AG09309 (cell line): ENCODE measurements around the gene AOPEP.

Experiments
- DNase-seq: peaks from one replicate; pipeline ENCODE4 v3.0.0-alpha.2; 2010; ENCODE audit warnings: low read depth
- H3K4me3 ChIP-seq: 2 replicates; pipeline ENCODE4 v1.5.1; 2011; ENCODE audit warnings: mild to moderate bottlenecking, low read depth, low read length, moderate library complexity; ENCODE audit not compliant: control insufficient read depth
- CTCF ChIP-seq: IDR thresholded peaks from 2 replicates; pipeline ENCODE4 v1.5.1; 2011; ENCODE audit warnings: mild to moderate bottlenecking, low read depth, low read length, inconsistent platforms; ENCODE audit not compliant: insufficient read depth, control insufficient read depth; ENCODE audit errors: missing control alignments

AOPEP gene

DNA sequence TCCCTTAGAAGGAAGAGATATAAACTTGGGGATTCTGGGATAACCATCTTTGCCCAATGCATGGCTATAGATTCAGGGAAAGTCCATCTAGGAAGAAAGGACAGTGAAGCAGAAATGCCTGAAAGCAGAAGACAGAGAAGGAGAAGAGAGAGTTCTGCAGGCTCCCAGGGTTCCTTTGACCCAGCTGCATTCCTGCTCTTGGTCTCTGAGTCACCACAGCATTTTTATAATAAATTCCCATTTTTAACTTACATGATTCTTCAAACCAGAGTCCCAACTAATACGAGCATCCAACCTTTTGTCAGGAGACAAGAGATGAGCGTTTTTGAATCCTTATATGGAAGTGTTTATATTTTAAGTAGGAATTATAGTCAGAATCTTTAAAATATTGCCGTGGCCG lies 12.0 kb upstream of the AOPEP start:
- H3K4me3 ChIP-seq, result no peak overlapping the region
- DNase-seq, result no peak
- no peak for TF ChIP-seq CTCF

DNA sequence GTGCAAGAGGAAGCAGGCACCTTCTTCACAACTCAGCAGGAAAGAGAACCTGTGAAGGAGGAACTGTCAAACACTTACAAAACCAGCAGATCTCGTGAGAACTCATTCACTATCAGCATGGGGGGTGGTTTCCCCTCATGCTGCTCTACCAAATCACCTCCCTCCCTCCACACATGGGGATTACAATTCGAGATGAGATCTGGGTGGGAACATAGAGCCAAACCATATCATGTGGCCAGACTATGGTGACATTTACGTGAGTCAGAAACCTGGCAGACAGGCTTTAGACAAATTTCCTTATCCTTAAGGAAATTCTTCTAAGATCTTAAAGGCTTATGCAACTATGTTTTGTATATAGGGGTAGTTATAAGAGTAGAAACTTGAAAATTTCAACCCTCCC lies 8.7 kb upstream of the AOPEP start:
- TF ChIP-seq CTCF, result no peak
- H3K4me3 ChIP-seq, result no peak overlapping the region
- no peak for DNase-seq

GRCh38 chr9:94718936-94719335 lies 7.6 kb upstream of the AOPEP start:
- TF ChIP-seq CTCF, result no peak
- no peak for DNase-seq
- H3K4me3 ChIP-seq, result no peak overlapping the region

- H3K4me3 ChIP-seq, result no peak overlapping the region
- no peak for TF ChIP-seq CTCF
- DNase-seq, result no peak
These were observed 6.6 kb upstream of the AOPEP start for GRCh38 chr9:94719878-94720277.

- no peak for DNase-seq
- no peak for TF ChIP-seq CTCF
- no peak overlapping the region for H3K4me3 ChIP-seq
These were observed 5.5 kb upstream of the AOPEP start for GRCh38 chr9:94720846-94721549.

DNA sequence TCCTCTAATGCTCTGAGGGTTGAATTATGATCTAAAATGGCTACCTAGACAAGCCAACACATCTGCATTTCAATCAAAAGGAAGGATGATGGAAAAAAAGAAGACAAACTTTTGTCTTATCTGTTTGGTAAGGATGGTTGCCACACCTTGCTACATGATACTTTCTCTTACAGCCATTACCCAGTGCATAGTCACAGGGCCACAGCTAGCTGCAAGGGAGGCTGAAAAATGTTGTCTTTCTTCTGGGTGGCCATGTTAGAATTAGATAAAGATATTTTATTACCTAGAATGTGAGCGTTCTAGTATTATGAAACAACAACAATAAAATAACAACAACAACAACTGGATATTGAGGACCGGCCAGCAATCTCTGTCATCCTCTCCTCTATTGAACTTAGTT lies 4.7 kb upstream of the AOPEP start:
- TF ChIP-seq CTCF, result no peak
- no peak for DNase-seq

More for the DNA sequence above, 4.7 kb upstream of the AOPEP start:
- H3K4me3 ChIP-seq, result no peak overlapping the region
